ENCODE results near the gene SPRR3. TPM values are rescaled to one million over a fixed set of nuclear protein-coding genes. Genes with fewer than 3 reads are reported as not detected.

Gene SPRR3
- polyA plus RNA-seq, 1 experiment, result not detected

DNA sequence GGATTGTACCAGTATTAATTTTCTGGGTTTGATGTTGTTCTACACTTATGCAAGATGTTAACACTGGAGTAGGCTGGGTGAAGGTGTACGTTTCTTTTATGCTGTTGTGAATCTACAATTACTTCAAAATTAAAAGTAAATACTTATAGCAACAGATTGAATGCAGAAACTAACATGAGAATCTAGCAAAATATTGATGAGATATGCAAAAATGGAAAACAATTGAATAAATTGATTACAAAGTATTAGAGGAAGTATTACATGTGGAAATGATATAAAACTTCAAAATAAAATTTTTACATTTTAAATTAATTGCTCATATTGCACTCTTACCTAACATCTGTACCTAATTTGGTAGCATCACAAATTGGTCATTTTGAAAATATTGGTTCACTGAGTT is 5.7 kb upstream of the SPRR3 start:
- Histone ChIP-seq H3K27ac (ENCODE audit: low read depth, low read length) (no peak overlapping the region), H3K9me3 (ENCODE audit: control insufficient read depth, insufficient read depth, low read length) (peaks cover 7% of the 10 kb centered on the region; the same call in 1 of the 2 replicates), H3K4me3 (ENCODE audit: low read depth, low read length) (no peak overlapping the region), H3K27me3 (ENCODE audit: control insufficient read depth, insufficient read depth, low read length) (no peaks in the 10 kb centered on the region)
- no peak for DNase-seq (ENCODE audit: low read depth, low spot score)
- TF ChIP-seq, protein P1, sequence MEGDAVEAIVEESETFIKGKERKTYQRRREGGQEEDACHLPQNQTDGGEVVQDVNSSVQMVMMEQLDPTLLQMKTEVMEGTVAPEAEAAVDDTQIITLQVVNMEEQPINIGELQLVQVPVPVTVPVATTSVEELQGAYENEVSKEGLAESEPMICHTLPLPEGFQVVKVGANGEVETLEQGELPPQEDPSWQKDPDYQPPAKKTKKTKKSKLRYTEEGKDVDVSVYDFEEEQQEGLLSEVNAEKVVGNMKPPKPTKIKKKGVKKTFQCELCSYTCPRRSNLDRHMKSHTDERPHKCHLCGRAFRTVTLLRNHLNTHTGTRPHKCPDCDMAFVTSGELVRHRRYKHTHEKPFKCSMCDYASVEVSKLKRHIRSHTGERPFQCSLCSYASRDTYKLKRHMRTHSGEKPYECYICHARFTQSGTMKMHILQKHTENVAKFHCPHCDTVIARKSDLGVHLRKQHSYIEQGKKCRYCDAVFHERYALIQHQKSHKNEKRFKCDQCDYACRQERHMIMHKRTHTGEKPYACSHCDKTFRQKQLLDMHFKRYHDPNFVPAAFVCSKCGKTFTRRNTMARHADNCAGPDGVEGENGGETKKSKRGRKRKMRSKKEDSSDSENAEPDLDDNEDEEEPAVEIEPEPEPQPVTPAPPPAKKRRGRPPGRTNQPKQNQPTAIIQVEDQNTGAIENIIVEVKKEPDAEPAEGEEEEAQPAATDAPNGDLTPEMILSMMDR (IDR thresholded peaks at IDR 0.05; ENCODE audit: low read depth, low read length), result no peak
- POLR2A ChIA-PET, result no interaction called here
- CTCF ChIA-PET, result no interaction called here

GRCh38 chr1:152996633-152997400 is 4.7 kb upstream of the SPRR3 start:
- POLR2A ChIA-PET, result no interaction called here
- Histone ChIP-seq H3K9me3 (ENCODE audit: control insufficient read depth, insufficient read depth, low read length) (peaks cover 7% of the 10 kb centered on the region; the same call in 1 of the 2 replicates), H3K4me3 (ENCODE audit: low read depth, low read length) (no peak overlapping the region), H3K27ac (ENCODE audit: low read depth, low read length) (no peak overlapping the region), H3K27me3 (ENCODE audit: control insufficient read depth, insufficient read depth, low read length) (no peaks in the 10 kb centered on the region)
- no peak for DNase-seq (ENCODE audit: low read depth, low spot score)
- TF ChIP-seq, protein P1 (IDR thresholded peaks at IDR 0.05; ENCODE audit: low read depth, low read length), result no peak
- CTCF ChIA-PET, result no interaction called here

DNA sequence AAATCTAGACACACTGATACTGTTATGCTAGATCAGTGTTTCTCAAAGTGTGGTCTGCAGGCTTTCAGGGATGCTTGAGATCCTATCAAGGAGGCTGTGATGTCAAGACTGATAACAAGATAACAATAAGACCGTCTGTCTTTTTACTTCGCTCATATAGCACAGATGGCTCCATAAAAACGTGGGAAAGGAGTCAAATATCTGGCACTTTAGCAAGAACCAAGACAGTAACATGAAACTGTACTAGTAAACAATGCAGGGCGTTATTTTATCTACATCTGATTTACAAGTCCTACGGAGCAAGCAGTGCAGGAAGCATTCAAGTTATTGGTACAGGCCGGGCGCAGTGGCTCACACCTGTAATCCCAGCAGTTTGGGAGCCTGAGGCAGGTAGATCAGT is 3.6 kb upstream of the SPRR3 start:
- TF ChIP-seq, protein P1 (IDR thresholded peaks at IDR 0.05; ENCODE audit: low read depth, low read length), result no peak
- peaks cover 5% of the 10 kb centered on the region; the same call in 1 of the 2 replicates for H3K9me3 ChIP-seq (ENCODE audit: control insufficient read depth, insufficient read depth, low read length)

DNA sequence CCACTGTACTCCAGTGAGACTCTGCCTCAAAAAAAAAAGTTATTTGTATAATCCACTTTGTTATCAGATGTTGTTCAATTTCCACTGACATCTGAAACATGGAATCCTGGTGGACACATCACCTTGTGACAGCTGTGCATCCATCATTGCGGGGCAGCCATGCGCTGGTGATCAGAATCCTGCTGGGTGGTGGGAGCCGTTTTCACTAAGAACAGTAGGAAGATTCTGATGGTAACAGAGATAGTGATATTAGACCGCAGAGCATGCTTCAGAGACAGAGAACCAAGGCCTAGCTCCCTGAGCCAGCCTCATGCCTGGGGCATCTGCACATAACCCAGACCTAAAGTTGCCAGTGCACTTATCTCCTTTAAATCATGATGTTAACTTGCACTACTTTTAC is 3.1 kb upstream of the SPRR3 start:
- Histone ChIP-seq H3K27me3 (ENCODE audit: control insufficient read depth, insufficient read depth, low read length) (no peaks in the 10 kb centered on the region), H3K4me3 (ENCODE audit: low read depth, low read length) (no peak overlapping the region), H3K9me3 (ENCODE audit: control insufficient read depth, insufficient read depth, low read length) (peaks cover 3% of the 10 kb centered on the region), H3K27ac (ENCODE audit: low read depth, low read length) (no peak overlapping the region)
- ChIA-PET POLR2A (no interaction called here), CTCF (no interaction called here)
- DNase-seq (ENCODE audit: low read depth, low spot score), result no peak
- TF ChIP-seq, protein P1 (IDR thresholded peaks at IDR 0.05; ENCODE audit: low read depth, low read length), result no peak

More for the DNA sequence above, 3.6 kb upstream of the SPRR3 start:
- H3K27ac ChIP-seq (ENCODE audit: low read depth, low read length), result no peak overlapping the region
- H3K27me3 ChIP-seq (ENCODE audit: control insufficient read depth, insufficient read depth, low read length), result no peaks in the 10 kb centered on the region
- no peak overlapping the region for H3K4me3 ChIP-seq (ENCODE audit: low read depth, low read length)
- CTCF ChIA-PET, result no interaction called here
- POLR2A ChIA-PET, result no interaction called here
- no peak for DNase-seq (ENCODE audit: low read depth, low spot score)

- Histone ChIP-seq H3K9me3 (ENCODE audit: control insufficient read depth, insufficient read depth, low read length) (peaks cover 3% of the 10 kb centered on the region), H3K27me3 (ENCODE audit: control insufficient read depth, insufficient read depth, low read length) (no peaks in the 10 kb centered on the region), H3K4me3 (ENCODE audit: low read depth, low read length) (no peak overlapping the region), H3K27ac (ENCODE audit: low read depth, low read length) (no peak overlapping the region)
- ChIA-PET CTCF (no interaction called here), POLR2A (no interaction called here)
- DNase-seq (ENCODE audit: low read depth, low spot score), result no peak
- TF ChIP-seq, protein P1 (IDR thresholded peaks at IDR 0.05; ENCODE audit: low read depth, low read length), result no peak
These were observed 1.7 kb upstream of the SPRR3 start for GRCh38 chr1:152999818-153000217.

All from AG04450 (cell line).